K562 (cell line): ENCODE data around the gene VWA7. TPM values are rescaled to one million over a fixed set of nuclear protein-coding genes. Genes with fewer than 3 reads are reported as not detected.
A peak's percentile ranks its signal among the peaks of the same experiment; 100 is the strongest.

Source experiments
- CTBP1 ChIP-seq: fragments of 450-650 bp; IDR thresholded peaks from 2 replicates; pipeline ENCODE4 v1.6.1; 2016; ENCODE audit warnings: borderline replicate concordance
- EZH2 ChIP-seq: IDR thresholded peaks from 2 replicates; pipeline ENCODE4 v1.6.1; 2012; ENCODE audit warnings: low read depth, mild to moderate bottlenecking, inconsistent platforms, low read length, borderline replicate concordance
- HMGN3 ChIP-seq: IDR thresholded peaks from 2 replicates; pipeline ENCODE4 v1.6.1; 2011; ENCODE audit warnings: borderline replicate concordance, low read depth, mild to moderate bottlenecking, mixed read lengths, low read length; ENCODE audit not compliant: insufficient read length; ENCODE audit errors: extremely low read depth
- HNRNPH1 ChIP-seq: fragments of 200-400 bp; formaldehyde crosslinking; optimal IDR thresholded peaks from 2 replicates; pipeline ENCODE3; 2017; ENCODE audit warnings: low read depth, mild to moderate bottlenecking, low read length, moderate library complexity
- KLF10 ChIP-seq: fragments of 250-450 bp; sonication (Bioruptor Pico); IDR thresholded peaks from 2 replicates; pipeline ENCODE4 v1.6.1; 2021; ENCODE audit warnings: matching md5 sums
- MXI1 ChIP-seq: IDR thresholded peaks from 2 replicates; pipeline ENCODE4 v1.6.1; 2011; ENCODE audit warnings: low read depth, mild to moderate bottlenecking, improper control_type of control experiment, low read length
- PHF8 ChIP-seq: fragments of 200-600 bp; sonication (generic); IDR thresholded peaks from 2 replicates; pipeline ENCODE4 v1.6.1; 2012; ENCODE audit warnings: mixed run types, mild to moderate bottlenecking, inconsistent platforms, low read length, moderate library complexity, borderline replicate concordance
- ZBTB1 ChIP-seq: sonication (generic); formaldehyde crosslinking; IDR thresholded peaks from 2 replicates; pipeline ENCODE4 v1.8.1; 2023; ENCODE audit warnings: missing genetic modification reagents, low read depth, mild to moderate bottlenecking, borderline replicate concordance
- ZNF707 ChIP-seq: fragments of 250-450 bp; sonication (Bioruptor Pico); conservative IDR thresholded peaks from 2 replicates; pipeline ENCODE4 v1.8.0; 2022; ENCODE audit warnings: inconsistent platforms, mild to moderate bottlenecking, moderate library complexity
- ZNF766 ChIP-seq: fragments of 200-800 bp; sonication (Bioruptor generic); conservative IDR thresholded peaks from 2 replicates; pipeline ENCODE4 v1.6.1; 2016; ENCODE audit warnings: missing genetic modification characterization, missing compliant biosample characterization
- polyA plus RNA-seq, 8 experiments: library from polyadenylated mRNA; depleted of rRNA in 4 of 8; stranded (reverse) in 5 of 8; unstranded in 3 of 8; fragments of >200 nt; fragmentation: Nextera tagmentation in 2 of 8; fragmentation: Illumina TruSeq in 1 of 8; extraction: Ambion mirVana in 2 of 8; extraction: Trizol in 1 of 8; gene quantifications; 2 replicates each; pipeline versions ENCODE4 v1.2.1 to v1.2.3, GENCODE V29; 2011 to 2014; ENCODE audit warnings: inconsistent platforms in 1 of 8, missing spikeins in 1 of 8
- total RNA-seq, 7 experiments: library from RNA; depleted of rRNA in 6 of 7; stranded (reverse); fragments of >200 nt in 6 of 7; fragmentation: Illumina TruSeq in 2 of 7; extraction: Trizol in 2 of 7; gene quantifications; 2 replicates each; pipeline versions ENCODE4 v1.2.1 to v1.2.3, GENCODE V29; 2011 to 2021; ENCODE audit warnings: low replicate concordance in 1 of 7
- TF ChIP-seq, protein P1 (sequence below): fragments of 250-450 bp; sonication (Bioruptor Pico); IDR thresholded peaks from 2 replicates; pipeline ENCODE4 v1.5.0; 2021; ENCODE audit warnings: mild to moderate bottlenecking, moderate library complexity
- TF ChIP-seq, protein P2 (sequence below): fragments of 250-450 bp; sonication (Bioruptor Pico); IDR thresholded peaks from 2 replicates; pipeline ENCODE4 v1.8.0; 2022; ENCODE audit warnings: inconsistent platforms, mild to moderate bottlenecking, moderate library complexity, borderline replicate concordance
- TF ChIP-seq, protein P3 (sequence below), 2 experiments: fragments of 450-650 bp; formaldehyde crosslinking in 1 of 2; IDR thresholded peaks; 2 replicates each; pipeline versions ENCODE4 v1.4.0 to v1.6.1; 2014 to 2020; ENCODE audit warnings: mild to moderate bottlenecking in 2 of 2, borderline replicate concordance in 1 of 2, low read depth in 1 of 2

Gene VWA7
- total and polyA plus RNA-seq, 9 of the 15 experiments (the other 6 are each of a cell fraction or from before 2014, with no cell fraction given), result 0.18 to 2.9 (median 0.95) TPM

DNA sequence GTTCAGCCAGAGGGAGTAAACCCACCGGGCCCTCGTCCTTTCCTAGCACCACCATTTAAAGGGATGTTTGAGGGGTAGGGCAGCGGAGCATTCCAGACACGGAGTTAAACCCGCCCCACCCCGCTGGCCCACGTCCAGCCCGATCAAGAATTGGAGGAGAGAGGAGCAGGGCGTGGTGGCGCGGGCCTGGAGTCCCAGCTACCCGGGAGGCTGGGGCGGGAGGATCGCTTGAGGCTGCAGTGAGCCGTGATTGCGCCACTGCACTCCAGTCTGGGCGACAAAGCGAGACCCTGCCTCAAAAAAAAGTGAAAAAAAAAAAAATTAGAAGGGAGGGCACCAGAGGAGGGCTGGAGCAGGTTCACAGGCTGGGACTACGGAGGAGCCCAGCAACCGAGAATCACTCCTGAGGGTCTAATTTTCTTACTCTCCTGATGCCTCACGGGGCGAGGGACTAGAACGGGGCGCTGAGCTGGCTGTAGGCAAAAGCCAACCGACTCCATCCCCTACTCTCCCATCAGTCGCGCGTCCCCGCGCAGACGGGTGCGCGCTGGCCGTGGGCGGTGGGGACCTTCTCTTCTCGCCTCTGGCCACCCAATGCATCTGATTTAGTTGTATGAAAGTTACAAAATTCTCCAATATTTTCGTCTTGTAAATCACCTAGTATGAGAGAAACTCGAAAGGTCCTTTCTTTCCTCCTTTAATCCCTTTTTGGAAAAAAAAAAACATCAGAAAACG, 44.3 kb upstream of the VWA7 start (continued):
- TF ChIP-seq ZNF766 (CRISPR knock-in tag) (no peak), KLF10 (CRISPR knock-in tag) (no peak), HNRNPH1 (no peak), ZNF707 (no peak), PHF8 (peak; percentile 61; the same call in 1 of the 2 replicates), ZBTB1 (CRISPR knock-in tag) (peak; percentile 5; the same call in 1 of the 2 replicates), HMGN3 (peak; percentile 86), CTBP1 (no peak), MXI1 (no peak), EZH2 (no peak)
- TF ChIP-seq, protein P1, sequence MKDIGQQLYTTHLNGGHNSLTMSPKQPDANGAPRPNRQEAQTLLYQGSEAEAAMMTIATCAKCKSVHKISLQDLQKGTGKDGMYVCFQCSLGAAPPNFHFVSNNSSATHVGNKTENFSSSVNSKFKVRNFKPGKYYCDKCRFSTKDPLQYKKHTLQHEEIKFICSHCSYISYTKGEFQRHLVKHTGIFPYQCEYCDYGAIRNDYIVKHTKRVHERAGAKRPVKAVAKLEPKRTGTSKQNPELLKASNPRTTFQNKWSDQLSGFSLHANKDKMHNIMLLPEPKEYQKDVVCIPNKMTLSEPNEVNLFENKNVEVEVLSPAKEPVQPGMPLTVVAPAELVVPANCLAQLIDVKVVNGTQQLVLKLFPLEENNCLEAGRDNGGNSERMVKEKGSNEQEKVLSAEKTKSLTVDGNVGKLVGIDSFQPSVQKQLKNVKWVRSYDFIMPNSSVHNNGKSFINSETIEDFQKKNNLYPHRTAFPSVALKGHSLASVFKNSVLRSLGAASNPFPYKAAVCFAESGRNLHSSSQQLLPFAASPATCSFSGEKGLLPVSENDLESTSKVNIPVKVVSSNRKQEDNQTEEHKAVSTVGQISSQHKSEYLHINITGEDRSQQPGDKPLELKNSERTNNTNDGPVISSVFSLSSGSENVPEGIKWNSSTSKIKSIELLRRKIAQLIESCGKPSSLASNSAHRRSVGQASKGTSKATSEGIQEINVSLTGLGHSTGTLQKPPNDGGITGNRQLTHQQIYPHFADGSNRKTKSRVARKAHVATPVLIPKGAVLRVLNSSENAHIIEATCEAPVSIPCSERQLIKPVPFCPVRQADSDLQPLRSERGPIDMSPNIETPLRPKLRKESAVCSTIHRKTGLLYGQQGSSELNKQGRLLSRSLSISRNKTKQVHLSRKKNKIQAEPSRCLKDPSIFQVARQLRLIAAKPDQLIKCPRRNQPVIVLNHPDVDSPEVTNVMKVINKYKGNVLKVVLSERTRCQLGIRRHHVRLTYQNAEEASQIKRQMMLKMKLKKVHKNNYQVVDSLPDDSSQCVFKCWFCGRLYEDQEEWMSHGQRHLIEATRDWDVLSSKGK, result no peak; the same call in 1 of the 2 replicates
- TF ChIP-seq, protein P2, sequence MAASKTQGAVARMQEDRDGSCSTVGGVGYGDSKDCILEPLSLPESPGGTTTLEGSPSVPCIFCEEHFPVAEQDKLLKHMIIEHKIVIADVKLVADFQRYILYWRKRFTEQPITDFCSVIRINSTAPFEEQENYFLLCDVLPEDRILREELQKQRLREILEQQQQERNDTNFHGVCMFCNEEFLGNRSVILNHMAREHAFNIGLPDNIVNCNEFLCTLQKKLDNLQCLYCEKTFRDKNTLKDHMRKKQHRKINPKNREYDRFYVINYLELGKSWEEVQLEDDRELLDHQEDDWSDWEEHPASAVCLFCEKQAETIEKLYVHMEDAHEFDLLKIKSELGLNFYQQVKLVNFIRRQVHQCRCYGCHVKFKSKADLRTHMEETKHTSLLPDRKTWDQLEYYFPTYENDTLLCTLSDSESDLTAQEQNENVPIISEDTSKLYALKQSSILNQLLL (CRISPR knock-in tag), result no peak
- TF ChIP-seq, protein P3, sequence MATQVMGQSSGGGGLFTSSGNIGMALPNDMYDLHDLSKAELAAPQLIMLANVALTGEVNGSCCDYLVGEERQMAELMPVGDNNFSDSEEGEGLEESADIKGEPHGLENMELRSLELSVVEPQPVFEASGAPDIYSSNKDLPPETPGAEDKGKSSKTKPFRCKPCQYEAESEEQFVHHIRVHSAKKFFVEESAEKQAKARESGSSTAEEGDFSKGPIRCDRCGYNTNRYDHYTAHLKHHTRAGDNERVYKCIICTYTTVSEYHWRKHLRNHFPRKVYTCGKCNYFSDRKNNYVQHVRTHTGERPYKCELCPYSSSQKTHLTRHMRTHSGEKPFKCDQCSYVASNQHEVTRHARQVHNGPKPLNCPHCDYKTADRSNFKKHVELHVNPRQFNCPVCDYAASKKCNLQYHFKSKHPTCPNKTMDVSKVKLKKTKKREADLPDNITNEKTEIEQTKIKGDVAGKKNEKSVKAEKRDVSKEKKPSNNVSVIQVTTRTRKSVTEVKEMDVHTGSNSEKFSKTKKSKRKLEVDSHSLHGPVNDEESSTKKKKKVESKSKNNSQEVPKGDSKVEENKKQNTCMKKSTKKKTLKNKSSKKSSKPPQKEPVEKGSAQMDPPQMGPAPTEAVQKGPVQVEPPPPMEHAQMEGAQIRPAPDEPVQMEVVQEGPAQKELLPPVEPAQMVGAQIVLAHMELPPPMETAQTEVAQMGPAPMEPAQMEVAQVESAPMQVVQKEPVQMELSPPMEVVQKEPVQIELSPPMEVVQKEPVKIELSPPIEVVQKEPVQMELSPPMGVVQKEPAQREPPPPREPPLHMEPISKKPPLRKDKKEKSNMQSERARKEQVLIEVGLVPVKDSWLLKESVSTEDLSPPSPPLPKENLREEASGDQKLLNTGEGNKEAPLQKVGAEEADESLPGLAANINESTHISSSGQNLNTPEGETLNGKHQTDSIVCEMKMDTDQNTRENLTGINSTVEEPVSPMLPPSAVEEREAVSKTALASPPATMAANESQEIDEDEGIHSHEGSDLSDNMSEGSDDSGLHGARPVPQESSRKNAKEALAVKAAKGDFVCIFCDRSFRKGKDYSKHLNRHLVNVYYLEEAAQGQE (IDR thresholded peaks at IDR 0.05; ENCODE audit: borderline replicate concordance), result no peak
- TF ChIP-seq, protein P3 (CRISPR knock-in tag; IDR thresholded peaks at IDR 0.05; ENCODE audit: low read depth), result no peak
